Endothelial cell of hepatic sinusoid (primary cell): ENCODE measurements around the gene PTPRD.
"Not testable (repeated sequence)": the region's sequence is repeated elsewhere in the genome, so short reads cannot be mapped to it uniquely, and the experiment has no call there.

Source experiments
- in situ Hi-C: cut with HindIII; loops from 2 replicates; pipeline ENCODE4 v1.10.0; 2017; ENCODE audit warnings: low sequenced_read_pairs

PTPRD gene

GRCh38 chr9:9556865-9557803 lies 1055.7 kb downstream of the PTPRD start:
- in situ Hi-C loops = no loop called here

DNA sequence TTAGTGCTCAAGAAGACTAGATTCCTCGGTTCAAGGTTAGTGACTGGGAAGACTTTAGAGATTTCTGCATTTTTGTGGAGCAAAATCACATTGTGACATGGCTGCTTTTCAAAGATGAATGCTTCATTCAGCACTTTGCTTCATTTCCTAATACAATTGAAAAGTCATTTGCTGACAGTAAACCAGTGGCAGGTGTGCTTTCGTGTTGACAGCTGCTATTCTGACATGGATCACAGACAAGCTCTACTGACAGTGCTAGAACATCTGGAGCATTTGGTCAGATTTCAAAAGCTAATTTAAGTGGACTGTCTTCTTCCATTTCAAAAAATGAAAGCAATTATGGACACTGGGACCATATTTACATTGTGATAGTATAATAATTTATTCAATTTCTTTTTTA lies 1060.1 kb downstream of the PTPRD start:
- in situ Hi-C loops = no loop called here

GRCh38 chr9:9538766-9539165 lies 1074.0 kb downstream of the PTPRD start:
- in situ Hi-C loops = no loop called here

GRCh38 chr9:9538356-9538755 lies 1074.4 kb downstream of the PTPRD start:
- in situ Hi-C loops = no loop called here

- in situ Hi-C loops = no loop called here
Observed at GRCh38 chr9:9536523-9536922, 1076.3 kb downstream of the PTPRD start.

DNA sequence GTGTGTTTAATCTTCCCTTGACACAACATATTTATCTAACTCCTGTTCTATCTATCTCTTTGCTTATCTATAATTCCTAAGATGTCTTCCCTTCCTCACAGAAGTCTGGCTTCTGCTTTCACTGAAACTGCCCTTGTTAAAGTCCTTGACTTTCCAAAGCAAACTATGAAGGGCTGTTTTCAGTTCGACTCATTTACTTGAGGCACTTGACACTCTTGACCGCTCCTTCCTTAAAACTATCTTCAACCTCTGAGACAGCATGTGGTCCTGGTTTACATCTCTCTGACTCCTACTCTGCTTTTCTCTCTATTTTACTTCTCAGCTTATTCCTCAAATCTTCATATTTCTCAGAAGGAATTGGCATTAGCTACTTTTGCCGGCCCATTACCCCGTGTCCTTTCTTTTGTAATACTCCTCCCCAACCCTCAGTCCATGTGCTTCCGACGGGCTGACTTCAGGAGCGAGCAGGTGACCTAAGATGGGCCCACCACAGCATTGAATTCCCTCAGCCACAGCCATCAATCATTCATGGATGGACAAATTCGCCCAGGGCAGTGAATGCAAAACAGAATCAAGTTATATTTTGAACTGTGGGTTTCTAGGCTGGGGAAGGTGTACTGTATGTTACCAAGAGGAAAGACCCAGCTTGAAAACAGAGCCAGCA lies 1089.2 kb downstream of the PTPRD start:
- in situ Hi-C loops = no loop called here

- in situ Hi-C loops = no loop called here
Observed at GRCh38 chr9:9522406-9522805, 1090.4 kb downstream of the PTPRD start.

DNA sequence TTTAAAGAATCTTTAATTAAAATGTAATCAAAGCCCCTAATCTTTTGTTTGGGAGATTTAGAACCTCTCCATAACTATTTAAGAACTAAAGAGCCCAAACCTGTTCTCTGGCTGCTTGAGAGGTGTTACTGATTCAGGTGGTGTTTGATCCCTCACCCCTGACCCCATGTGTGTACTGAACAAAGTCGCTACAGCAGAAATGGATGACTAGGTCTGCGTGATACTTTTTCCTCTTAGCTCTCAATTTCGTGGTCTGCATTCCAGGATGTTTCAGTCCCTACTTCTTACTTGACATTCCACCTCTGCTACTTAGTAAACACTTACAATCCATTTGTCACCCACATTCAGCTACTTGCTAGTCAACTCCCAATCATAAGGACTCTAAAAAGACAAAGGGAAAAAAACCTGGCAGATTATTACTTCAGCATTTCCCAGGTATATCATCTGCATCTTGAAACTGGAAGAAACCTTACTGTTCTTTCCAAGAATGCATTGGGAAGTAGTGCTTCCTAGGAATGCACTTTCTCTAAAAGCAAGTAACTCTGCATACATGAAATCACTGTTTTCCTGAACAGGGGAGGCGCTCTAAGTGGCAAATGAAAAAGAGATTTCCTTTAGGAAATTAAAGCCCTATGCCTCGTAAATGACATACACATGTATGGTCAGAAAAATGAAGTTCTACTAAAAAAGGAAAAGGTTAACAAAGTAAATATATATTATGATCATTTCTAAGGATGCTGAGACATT lies 1091.6 kb downstream of the PTPRD start:
- in situ Hi-C loops = no loop called here

- in situ Hi-C loops = no loop called here
Observed at GRCh38 chr9:9504869-9505268, 1107.9 kb downstream of the PTPRD start.

DNA sequence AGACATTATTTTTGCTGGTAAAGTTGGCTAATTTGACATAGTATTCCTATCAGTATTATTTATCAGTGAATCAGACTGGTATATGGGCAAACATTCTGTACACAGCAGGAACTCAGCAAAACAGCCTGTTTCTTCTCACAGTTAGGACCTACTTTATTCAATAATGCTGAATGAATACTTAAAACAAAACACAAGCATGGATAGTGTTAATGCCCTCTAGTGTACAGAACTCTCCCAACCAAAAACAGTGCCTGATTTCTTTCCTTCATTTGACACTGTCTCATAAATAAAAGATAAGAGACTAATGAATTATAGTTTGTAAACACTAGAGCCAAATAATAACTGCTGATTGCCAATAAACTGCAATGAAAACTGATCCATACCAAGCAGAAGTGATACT lies 1113.3 kb downstream of the PTPRD start:
- in situ Hi-C loops = no loop called here

GRCh38 chr9:9498846-9499245 lies 1114.0 kb downstream of the PTPRD start:
- in situ Hi-C loops = no loop called here

- in situ Hi-C loops = no loop called here
Observed at GRCh38 chr9:9498128-9498527, 1114.7 kb downstream of the PTPRD start.

DNA sequence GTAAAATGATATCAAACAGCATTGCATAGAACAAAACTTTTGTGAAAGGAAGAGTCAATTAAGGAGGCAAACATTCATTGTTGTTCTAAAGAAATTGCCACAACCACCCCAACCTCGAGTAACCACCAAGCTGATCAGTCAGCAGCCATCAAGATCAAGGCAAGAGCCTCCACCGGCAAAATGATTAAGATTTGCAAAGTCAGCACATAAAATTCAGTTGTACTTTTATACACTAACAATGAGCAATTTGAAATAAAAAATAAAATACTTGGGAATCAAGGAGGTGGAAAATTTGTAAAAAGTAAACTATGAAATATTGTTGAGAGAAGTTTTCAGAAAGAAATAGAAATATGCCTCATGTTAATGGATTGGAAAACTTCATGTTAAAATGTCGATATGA lies 1118.5 kb downstream of the PTPRD start:
- in situ Hi-C loops = no loop called here

GRCh38 chr9:9492506-9492905 lies 1120.3 kb downstream of the PTPRD start:
- in situ Hi-C loops = no loop called here

- in situ Hi-C loops = no loop called here
Observed at GRCh38 chr9:9489183-9489582, 1123.6 kb downstream of the PTPRD start.

DNA sequence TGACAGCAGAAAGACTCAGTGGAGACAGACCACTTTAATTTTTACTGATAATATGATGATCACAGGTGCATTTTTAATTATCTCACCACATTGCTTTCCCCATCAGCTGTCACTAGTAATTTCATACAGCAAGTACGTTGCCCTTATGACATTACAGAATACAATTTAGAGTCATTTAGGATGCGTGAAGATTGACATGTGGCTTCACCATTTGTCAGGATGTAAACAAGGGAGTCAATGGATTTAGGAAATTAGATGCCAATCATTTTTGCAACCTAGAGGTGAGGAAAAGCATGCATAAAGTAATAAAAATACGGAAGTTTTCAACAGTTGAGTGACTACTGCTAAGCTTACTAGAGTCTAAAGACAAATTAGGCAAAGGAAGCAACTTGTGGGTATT lies 1129.6 kb downstream of the PTPRD start:
- in situ Hi-C loops = no loop called here

GRCh38 chr9:9478741-9479140 lies 1134.1 kb downstream of the PTPRD start:
- in situ Hi-C loops = no loop called here

DNA sequence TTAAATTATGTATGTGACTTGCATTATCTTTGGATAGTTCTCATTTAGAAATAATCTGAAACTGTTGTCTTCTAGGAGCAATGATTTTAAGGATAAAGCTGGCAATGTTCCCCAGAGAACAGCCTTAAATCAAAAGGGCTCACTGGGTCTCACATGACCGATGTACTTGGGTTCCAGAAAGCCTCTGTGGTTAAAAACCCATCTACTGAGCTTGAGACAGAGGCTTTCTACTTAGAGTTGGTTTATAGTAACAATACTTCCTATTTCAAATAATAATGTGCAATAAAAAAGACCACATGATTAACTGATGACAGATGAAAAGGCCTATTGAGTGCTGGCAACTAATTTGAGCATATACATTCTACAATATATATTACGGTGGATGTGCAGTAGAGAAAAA lies 1143.5 kb downstream of the PTPRD start:
- in situ Hi-C loops = no loop called here

DNA sequence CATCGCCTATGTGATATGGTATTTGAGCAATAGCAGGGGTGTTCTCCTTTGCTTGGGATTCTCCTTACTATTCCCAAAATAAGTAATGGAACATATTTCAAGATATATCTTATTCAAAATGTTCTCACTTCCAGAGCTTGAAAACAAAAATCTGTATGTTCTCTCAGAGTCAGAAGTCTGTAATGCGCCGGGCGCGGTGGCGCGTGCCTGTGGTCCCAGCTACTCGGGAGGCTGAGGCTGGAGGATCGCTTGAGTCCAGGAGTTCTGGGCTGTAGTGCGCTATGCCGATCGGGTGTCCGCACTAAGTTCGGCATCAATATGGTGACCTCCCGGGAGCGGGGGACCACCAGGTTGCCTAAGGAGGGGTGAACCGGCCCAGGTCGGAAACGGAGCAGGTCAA lies 1170.9 kb downstream of the PTPRD start:
- in situ Hi-C loops = not testable (repeated sequence)

DNA sequence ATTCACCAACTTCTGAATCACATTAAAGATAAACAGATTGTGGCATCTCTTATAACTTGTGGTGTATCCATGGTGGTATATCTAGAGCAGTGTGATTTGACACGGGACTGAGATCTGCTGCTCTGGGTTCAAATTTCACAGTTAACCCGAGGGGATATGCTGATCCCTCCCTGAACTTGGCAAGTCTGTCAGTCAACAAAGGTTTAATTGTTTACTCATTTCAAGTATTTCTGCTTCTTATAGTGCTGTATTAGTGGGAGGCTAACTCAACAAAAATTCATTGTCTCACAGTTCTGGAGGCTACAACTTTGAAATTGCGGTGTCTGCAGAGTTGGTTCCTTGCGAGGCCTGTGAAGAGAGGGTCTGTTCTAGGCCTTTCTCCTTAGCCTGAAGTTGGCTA lies 1175.2 kb downstream of the PTPRD start:
- in situ Hi-C loops = no loop called here

DNA sequence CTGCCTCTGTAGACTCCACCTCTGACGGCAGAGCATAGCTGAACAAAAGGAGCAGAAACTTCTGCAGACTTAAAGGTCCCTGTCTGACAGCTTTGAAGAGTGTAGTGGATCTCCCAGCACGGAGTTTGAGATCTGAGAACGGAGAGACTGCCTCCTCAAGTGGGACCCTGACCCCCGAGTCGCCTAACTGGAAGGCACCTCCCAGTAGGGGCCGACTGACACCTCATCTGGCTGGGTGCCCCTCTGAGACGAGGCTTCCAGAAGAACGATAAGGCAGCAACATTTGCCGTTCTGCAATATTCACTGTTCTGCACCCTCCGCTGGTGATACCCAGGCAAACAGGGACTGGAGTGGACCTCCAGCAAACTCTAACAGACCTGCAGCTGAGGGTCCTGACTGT lies 1186.3 kb downstream of the PTPRD start:
- in situ Hi-C loops = not testable (repeated sequence)

GRCh38 chr9:9412241-9412640 lies 1200.6 kb downstream of the PTPRD start:
- in situ Hi-C loops = no loop called here
